ENCODE results near the gene OR2T8.

OR2T8 gene, protein sequence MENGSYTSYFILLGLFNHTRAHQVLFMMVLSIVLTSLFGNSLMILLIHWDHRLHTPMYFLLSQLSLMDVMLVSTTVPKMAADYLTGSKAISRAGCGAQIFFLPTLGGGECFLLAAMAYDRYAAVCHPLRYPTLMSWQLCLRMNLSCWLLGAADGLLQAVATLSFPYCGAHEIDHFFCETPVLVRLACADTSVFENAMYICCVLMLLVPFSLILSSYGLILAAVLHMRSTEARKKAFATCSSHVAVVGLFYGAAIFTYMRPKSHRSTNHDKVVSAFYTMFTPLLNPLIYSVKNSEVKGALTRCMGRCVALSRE

DNA sequence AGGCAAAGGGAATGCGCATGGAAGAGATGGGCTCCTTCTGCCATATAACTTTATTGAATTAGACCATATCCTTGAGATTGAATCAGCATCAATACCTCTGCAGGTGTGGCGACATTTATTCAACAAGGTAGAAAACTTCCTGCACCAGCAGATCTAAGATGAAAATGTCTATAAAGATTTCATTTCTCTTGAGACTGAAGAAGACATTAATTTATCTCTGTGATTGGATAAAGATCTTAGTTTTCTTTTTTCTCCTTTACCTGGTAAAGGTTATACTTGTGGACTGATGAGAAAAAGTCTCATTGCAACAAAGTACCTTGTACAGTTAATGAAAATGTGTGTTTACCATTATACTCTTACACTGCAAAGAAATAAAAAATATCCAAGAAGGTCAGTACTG, at the start of gene OR2T8:
Gene OR2T8, plus strand, starts transcription at position 301 of the 400 bp plus-strand sequence. CDS start 766 bp downstream, outside the sequence.
- no peak for ATAC-seq
- DNase-seq, result no peak

DNA sequence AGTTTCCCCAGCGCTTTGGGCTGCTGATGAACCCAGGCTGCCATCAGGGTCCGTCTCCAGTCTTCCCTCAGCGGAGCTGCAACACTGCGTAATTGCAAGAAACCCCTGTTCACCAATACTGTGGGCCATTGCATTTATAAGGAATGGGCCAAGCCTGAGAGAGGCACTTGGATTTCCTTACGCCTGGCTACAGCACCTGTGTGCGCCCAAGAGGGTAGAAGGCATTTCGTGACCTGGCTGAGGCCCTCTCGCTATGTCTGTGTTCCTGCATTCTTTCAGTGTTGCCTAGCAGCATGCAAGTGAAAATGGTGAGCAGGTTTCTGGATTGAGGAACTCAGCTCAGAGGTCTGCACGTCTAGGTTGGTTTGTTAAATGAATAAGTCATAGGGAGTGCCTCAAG, 36.7 kb upstream of the OR2T8 start:
- no peak for DNase-seq
- ATAC-seq, result no peak

DNA sequence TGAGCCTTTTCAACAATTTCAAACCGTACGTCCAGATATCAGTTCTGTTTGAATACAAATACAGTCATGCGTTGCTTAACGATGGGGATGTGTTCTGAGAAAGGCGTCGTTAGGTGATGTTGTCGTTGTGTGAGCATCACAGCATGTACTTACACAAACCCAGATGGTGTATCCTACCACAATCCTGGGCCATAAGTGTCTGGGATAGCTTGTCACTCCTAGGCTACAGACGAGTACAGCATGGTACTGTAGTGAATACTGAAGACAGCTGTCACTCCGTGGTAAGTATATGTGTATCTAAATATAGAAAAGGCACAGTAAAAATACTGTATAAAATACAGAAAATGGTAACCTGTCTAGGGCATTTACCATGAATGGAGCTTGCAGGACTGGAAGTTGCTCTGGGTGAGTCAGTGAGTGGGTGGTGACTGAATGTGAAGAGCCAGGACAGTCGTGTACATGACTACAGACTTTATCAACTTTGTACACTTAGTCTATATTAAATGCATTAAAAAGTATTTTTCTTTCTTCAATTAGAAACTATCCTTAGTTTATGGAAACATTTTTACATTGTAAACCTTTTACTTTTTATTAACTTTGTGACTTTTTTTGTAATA, 35.1 kb upstream of the OR2T8 start:
- DNase-seq, result no peak
- ATAC-seq, result no peak

DNA sequence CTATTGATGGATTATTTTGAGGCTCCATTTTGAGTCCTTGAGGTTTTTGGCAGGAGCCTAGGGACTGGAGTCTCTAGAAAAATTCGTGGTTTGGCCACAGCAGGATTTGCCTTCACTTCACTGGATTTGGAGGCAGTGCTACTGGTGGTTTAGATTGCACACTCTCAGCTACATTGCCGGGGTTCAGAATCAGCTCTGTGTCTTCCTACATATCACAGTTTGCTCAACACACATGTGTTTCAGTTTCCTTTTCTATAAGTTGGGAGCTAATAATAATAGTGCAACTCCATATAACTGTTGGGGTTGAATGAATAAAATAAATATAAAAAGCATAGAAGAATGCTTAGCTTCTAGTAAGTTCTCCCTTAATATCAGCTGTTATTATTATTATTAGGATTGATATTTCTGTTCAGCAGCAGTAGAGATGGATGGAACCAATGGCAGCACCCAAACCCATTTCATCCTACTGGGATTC, 24.9 kb upstream of the OR2T8 start, which contains the start of gene OR2W3:
Gene OR2W3, plus strand, starts transcription at position 425 of the 475 bp plus-strand sequence. Its CDS starts 0 bp downstream, at position 425.
- ATAC-seq (no peak), DNase-seq (no peak)

DNA sequence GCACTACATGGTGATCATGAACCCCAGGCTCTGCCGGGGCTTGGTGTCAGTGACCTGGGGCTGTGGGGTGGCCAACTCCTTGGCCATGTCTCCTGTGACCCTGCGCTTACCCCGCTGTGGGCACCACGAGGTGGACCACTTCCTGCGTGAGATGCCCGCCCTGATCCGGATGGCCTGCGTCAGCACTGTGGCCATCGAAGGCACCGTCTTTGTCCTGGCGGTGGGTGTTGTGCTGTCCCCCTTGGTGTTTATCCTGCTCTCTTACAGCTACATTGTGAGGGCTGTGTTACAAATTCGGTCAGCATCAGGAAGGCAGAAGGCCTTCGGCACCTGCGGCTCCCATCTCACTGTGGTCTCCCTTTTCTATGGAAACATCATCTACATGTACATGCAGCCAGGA, 24.1 kb upstream of the OR2T8 start:
- DNase-seq, result no peak
- ATAC-seq, result no peak

DNA sequence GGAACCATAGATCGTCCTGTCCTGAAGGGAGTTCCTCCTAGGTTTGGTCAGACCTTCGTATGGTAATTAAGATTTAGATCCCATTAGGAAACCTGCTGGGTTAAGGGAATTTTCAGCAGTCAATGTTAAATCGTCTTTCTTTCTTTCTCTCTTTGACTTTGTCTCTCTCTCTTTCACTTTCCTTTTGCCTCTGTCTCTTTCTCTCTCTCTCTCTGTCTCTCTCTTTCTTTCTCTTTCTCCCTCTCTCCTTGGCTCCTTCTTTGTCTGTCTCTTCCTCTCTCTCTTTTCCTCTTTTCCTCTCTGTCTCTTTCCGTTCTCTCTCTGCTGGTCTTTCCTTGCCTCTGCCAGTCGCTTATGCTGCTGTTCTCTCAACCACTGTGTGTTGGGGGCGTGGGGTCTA, 15.9 kb upstream of the OR2T8 start:
- DNase-seq, result no peak
- ATAC-seq, result no peak

DNA sequence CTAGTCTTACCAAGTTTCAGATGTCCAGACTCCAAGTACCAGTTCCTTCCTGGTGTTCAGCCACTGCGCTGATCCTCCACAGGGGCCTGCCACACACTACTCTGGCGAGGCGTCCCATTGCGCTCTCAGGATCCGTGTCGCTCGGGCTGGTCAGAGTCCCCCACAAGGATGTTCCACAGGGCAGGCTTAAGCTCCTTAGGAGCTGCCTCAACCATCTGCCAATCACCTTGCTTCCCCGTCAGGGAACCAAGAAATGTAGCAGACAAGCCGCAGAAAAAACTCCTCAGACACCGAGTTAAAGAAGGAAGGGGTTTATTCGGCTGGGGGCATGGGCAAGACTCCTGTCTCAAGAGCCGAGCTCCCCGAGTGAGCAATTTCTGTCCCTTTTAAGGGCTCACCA, 14.9 kb upstream of the OR2T8 start:
- ATAC-seq, result no peak
- DNase-seq, result no peak

DNA sequence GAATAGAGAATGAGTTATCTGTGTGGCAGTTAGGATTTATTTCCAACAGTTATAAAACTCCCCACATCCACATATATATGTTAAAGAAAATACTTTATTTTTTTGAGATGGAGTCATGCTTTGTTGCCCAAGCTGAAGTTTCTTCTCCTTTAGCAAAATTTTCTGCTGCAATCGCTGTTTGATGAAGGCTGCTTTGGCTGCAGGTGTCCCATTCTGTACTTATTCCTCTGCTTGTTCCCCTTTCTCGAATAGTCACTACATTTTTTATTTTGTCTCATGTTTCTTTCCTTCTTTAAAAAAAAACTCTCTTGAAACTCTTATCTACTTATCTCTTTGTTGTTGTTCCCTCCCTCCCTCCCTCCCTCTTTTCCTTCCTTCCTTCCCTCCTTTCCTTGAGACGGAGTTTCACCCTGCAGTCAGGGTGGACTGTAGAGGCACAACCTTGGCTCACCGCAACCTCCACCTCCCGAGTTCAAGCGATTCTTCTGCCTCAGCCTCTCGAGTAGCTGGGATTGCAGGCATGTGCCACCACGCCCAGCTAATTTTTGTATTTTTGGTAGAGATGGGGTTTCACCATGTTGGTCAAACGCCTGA, 14.0 kb upstream of the OR2T8 start:
- no peak for ATAC-seq

DNA sequence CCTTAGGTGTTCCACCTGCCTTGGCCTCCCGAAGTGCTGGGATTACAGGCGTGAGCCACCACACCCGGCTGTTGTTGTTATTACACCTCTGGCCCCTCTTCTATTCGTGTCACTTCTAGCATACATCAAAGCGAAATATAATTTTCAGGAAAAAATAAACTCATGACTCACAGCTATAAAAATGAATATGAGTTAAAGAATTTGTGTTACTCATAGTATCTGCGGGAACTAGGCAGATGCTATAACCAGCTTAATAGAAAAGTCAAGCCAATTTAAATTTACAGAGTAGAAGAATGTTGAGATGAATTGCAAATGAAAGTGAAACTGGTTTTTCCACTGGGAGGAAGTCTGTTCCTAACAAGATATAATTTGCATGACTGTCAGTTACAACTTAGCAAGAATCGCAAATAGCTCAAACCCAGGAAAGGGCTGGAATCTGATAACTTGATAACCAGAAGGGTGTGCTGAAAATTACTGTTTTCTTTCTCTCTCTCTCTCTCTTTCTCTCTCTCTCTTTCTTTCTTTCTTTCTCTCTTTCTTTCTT, 13.5 kb upstream of the OR2T8 start:
- peak; percentile 86 for ATAC-seq
- DNase-seq, result peak; percentile 17

More for the DNA sequence above, 14.0 kb upstream of the OR2T8 start:
- DNase-seq, result no peak

DNA sequence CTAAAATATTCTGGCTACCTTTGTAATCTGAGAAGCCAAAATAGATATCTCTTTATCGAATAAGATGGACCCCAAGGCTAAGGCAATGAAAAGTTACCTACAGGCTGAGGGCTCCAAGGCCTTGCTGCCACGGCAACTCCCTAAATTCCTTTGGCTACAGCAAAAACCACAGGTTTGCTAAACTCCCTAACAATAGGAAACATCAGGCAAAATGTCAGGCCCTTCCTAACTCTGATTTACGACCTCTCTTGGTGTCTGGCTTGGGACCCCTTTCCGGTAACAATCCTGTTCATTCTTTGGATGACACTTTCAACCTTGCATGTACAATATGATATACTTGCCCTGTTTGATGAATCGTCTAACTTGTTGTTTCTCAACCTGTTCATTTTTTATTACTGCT, 11.3 kb upstream of the OR2T8 start:
- no peak for ATAC-seq

DNA sequence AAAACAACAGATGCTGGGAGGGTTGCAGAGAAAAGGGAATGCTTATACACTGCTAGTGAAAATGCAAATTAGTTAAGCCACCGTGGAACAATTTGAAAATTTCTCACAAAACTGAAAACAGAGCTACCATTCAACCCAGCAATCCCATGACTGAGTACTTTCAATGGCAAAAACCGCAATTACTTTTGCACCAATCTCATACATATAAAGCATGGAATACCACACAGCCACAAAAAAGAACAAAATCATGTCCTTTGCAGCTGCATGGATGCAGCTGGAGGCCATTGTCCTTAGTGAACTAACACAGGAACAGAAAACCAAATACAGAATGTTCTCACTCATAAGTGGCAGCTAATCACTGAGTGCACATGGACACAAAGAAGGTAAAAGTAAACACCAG, 6.3 kb upstream of the OR2T8 start:
- no peak for ATAC-seq
- DNase-seq, result no peak

More for the DNA sequence above, 11.3 kb upstream of the OR2T8 start:
- DNase-seq, result no peak

DNA sequence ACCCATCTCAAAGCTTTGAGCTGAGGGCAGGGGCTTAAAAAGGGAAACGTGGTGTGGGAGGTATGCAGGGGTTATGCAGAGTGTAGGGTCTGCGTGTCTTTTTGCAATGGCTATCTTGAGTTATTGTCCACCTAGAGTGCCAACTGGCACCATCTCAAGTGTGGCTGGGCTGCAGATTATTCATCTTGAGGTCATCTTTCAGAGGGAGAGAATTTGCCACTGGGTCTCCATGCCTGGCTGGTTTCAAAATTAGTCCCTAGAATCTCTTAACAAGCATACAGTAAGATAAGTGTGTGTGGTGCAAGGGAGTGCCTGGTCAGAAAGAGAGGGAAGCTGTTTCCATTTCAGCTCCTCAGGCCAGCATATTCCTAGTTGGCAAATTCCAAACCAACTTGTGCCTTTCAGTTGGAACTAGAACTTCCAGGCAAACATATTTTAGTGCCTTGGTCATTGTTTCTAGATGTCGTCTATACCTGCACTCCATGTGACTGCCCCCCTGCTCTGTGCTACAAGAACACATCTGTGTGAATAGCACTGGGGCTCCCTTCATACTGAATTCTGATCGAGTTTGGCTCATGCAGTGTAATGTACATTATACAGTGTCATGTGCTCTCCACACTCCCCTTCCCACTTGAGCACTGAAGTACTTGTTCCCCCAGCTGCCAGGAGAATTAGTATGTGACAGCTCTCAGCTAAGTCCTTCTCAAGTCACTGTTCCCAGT, 5.0 kb upstream of the OR2T8 start:
- ATAC-seq (no peak), DNase-seq (no peak)

DNA sequence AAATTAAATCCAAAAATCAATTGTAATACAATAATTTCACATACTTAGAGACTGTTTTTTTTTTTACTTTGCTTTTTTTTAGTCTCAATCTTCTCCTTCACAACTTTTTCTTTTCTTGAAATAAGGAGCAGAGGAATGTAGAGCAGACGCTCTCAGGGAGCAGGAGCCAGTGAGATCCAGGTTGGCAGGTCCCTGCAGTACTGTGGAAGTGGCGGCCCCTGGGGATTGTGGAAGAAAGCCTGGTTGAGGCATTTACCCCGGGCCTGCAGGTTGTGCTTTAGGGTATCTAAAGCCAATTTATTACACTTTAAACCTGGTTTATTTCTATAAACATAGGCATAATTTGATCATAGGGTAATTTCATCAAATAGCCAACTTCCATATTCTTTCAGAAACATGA, 3.9 kb downstream of the OR2T8 start:
- no peak for DNase-seq
- ATAC-seq, result no peak

DNA sequence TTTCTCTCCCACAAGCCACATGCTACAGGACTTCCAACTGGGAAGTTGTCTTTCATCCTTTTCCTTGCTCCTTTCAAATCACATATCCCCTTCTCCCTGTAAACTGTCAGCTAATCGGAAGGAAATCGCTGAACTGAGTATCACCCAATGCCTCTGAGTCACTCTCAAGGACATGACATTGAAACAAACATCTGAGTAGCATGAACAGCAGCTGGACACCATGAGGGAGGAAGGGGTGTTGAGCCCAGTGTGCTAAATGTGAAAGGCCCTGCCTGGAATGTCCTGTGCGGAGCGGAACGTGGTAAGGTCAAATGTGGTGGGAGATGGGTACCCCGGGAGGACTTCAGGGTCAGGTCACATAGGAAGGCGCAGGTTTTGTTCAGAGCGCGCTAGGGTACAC, 4.8 kb downstream of the OR2T8 start, which contains the start of gene OR2AJ1:
Gene OR2AJ1, plus strand, starts transcription at position 22 of the 400 bp plus-strand sequence. CDS start 8,880 bp downstream, outside the sequence.
- DNase-seq (no peak), ATAC-seq (no peak)

DNA sequence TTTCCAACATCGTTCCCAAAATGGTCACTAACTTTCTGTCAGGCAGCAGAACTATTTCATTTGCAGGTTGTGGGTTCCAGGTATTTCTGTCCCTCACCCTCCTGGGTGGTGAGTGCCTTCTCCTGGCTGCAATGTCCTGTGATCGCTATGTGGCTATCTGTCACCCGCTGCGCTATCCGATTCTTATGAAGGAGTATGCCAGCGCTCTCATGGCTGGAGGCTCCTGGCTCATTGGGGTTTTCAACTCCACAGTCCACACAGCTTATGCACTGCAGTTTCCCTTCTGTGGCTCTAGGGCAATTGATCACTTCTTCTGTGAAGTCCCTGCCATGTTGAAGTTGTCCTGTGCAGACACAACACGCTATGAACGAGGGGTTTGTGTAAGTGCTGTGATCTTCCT, 13.9 kb downstream of the OR2T8 start:
- ATAC-seq, result no peak
- DNase-seq, result no peak

DNA sequence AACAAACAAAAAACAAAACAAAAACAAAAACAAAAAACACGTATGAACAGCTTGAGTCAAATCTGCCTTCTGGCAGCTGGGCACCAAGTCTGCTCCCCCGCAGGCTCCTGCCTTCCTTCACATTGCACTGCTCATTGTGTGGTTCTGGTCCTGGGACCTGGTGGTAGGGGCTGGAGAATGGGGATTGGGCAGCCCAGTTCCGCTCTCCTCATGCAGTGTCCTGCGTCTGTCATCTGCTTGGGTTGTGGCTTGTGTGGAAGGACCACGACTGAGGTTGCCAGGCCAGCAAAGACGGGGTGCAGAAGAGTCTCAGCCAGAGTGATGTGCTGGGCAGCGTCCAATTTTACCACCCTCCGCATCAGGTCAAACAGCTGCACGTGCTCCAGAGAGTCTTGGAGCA, 15.7 kb downstream of the OR2T8 start:
- no peak for DNase-seq
- ATAC-seq, result no peak

DNA sequence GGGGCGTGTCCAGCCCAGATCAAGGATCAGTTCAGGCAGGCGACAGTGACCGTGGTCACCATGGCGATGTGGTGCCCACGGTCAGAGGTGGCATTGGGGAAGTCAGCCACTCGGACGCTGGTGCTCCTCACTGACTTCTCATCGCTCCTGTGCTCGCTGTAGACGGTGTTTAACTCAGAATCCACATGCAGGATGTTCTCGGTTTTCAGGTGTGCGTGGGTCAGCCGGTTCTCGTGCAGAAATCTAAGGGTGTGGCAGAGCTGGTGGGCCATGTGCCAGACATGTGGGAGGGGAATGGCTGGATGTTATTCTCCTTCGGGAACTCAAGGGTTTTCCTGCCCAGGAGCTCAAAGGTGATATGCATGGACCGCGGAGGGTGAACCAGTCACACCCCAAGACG, 16.4 kb downstream of the OR2T8 start:
- ATAC-seq (no peak), DNase-seq (no peak)

DNA sequence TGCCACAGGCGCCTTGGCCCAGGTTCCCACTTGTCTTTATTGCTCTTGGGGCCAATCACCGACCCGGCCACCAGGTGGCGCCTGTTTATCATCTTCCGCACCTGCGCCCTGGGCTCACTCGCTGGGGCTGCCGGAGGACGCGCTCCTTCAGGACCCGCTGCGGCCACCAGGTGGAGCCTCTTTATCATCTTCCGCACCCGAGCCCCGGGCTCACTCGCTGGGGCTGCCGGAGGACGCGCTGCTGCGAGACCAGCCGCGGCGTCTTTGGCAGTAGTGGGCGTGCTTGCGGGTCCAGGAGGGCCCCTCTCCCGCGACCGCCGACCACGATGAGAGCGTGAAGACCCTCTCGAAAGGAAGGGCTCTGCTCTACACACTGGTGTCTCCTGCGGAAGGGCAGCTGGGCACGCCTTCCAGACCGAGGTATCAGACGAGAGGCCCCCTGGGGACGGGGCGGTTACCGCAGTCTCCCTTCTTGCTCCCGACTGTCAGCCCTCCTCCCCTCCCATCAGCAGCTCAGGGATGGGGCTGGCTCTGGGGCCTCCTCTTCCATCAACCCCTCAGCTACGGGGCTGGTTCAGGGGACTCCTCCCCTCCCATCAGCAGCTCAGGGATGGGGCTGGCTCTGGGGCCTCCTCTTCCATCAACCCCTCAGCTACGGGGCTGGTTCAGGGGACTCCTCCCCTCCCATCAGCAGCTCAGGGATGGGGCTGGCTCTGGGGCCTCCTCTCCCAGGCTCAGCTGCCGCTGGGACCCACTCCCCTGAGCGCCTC, 17.1 kb downstream of the OR2T8 start:
- ATAC-seq, result peak; percentile 97
- peak; percentile 72 for DNase-seq

DNA sequence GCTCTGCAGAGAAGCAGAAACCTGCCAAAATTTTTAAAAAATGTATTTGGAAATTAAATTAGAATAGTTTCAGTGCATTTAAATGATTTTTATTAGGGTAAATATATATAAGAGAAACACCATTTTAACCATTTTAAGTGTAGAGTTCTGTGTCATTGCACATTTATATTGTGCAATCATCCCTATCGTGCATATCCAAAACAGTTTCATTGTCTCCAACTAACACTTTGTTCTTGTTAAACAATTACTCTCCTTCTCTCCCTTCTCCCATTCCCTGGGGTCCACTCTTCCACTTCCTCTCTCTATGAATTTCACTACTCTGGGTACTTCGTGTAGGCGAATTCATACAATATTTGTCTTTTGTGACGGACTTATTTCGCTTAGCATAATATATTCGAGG, 22.6 kb downstream of the OR2T8 start:
- DNase-seq, result no peak
- ATAC-seq, result no peak

DNA sequence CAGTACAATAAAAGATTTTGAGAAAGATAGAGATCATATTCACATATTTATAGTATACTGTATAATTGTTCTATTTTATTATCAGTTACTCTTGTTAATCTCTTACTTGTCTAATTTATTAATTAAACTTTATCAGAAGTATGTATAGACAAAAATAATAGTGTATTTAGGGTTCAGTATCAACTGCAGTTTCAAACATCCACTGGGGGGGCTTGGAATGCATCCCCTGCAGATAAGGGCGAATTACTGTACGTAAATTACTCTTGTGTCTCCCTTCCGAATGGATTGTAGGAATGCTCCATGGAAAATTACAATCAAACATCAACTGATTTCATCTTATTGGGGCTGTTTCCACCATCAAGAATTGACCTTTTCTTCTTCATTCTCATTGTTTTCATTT, 28.5 kb downstream of the OR2T8 start, which contains the start of gene OR2L8:
Gene OR2L8, plus strand, starts transcription at position 301 of the 400 bp plus-strand sequence. Its CDS starts 0 bp downstream, at position 301.
- ATAC-seq (no peak), DNase-seq (no peak)

DNA sequence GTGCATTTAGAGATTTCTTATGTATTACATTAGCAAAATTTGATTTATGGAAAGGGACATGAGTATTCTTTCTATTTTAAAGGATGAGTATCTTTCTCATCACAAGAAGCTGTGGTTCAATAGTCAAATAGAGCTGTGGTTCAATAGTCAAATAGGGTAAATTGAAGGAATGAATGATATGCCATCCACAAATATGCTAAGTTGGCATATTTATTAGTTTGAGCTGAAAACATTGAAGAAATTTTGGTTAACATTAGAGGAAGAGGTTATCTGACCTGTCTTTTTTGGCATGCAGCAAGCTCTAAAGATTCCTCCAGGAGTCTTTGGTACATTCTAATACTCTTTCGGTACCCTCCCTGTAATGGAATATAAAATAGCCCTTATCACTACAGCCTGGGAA, 33.4 kb downstream of the OR2T8 start:
- ATAC-seq (no peak), DNase-seq (no peak)
